SHP77 (cell line): ENCODE measurements around the gene DPY19L2.
"Not testable (repeated sequence)": the region's sequence is repeated elsewhere in the genome, so short reads cannot be mapped to it uniquely, and the experiment has no call there.

Experiments
- DNase-seq, 2 experiments: peaks; one replicate each; lab custom pipeline; 2025; lab: John Stamatoyannopoulos, UW

The DPY19L2 gene

DNA sequence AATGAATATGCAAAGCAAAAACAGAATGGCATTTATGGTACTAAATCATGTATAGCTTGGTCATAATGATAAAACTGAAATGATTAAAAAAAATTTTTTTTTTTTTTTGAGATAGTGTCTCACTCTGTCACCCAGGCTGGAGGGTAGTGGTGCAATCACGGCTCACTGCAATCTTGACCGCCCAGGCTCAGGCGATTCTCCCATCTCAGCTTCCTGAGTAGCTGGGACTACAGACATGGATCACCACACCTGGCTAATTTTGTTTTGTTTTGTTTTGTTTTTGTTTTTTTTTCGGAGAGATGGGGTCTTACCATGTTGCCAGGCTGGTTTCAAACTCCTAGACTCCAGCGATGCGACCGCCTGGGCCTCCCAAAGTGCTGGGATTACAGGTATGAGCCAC, 138.7 kb downstream of the DPY19L2 start:
- DNase-seq: not testable (repeated sequence)

DNA sequence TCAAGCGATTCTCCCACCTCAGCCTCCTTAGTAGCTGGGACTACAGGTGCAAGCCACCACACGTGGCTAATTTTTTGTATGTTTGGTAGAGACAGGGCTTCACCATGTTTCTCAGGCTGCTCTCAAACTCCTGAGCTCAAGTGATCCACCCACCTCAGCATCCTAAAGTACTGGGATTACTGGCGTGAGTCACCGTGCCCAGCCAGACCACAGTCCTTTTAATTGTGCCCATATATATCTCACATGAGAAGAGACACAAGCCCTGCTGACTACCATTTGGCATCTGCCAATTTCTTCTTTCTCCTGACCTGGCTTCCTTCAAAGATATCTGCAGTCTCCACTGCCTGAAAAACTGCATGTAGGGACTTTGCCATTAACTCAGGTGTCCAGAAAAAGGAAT, 142.5 kb downstream of the DPY19L2 start:
- DNase-seq: no peak

DNA sequence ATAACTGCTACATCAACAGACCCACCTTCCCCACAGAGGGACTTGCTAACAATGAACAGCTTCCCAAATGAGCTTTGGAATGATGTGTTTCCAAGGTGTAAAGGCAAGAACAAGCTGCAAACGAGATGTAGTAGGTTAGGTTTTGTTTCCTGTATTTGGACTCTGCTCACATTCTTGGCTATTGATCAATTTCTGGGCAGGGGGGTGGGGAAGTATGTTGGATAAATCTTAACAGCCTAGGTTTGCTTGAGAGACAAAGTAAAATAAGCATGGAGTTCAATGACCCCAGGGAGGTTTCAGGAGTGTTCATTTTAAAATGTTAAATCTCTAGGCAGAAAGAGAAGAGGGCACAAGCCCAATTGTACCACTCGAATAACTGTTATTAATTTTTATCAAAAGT, 146.6 kb downstream of the DPY19L2 start:
- no peak for DNase-seq
